IPS-15b (cell line): ENCODE results near the gene CACNA2D2.

Source experiments
- H3K27me3 ChIP-seq: one replicate; pipeline ENCODE4 v1.6.1; 2013; ENCODE audit warnings: low read length; ENCODE audit not compliant: control insufficient read depth, insufficient read depth
- H3K36me3 ChIP-seq: one replicate; pipeline ENCODE4 v1.6.1; 2013; ENCODE audit warnings: low read length; ENCODE audit not compliant: control insufficient read depth, insufficient read depth
- H3K4me1 ChIP-seq: one replicate; pipeline ENCODE4 v1.6.1; 2013; ENCODE audit warnings: mild to moderate bottlenecking, low read length; ENCODE audit not compliant: control insufficient read depth, insufficient read depth
- H3K4me3 ChIP-seq: one replicate; pipeline ENCODE4 v1.5.1; 2013; ENCODE audit warnings: low read depth, low read length
- H3K9ac ChIP-seq: one replicate; pipeline ENCODE4 v1.6.1; 2013; ENCODE audit warnings: low read depth, mild to moderate bottlenecking, low read length
- H3K9me3 ChIP-seq: one replicate; pipeline ENCODE4 v1.6.1; 2013; ENCODE audit warnings: mild to moderate bottlenecking, low read length; ENCODE audit not compliant: control insufficient read depth, insufficient read depth

Gene CACNA2D2

DNA sequence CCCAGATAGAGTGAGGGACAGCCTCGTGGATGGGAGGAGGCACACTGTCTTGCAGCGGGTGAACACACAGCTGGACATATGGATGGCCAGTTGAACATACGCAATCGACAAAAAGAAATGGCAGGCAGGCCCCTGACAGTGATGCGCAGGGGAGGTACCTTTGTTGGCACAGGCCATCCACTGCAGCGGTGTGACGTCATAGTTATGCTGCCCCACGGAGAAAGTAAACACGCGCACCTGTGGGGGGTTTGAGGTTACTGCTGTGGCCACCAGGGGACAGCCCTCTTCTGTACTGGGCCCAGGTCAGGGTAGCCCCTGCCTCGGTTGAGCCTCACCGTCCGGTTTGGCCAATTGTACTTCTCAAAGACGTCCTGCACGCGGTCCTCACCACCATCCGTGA, 124.7 kb downstream of the CACNA2D2 start:
- Histone ChIP-seq H3K27me3 (no peaks in the 10 kb centered on the region), H3K9ac (no peak overlapping the region), H3K36me3 (peaks cover 5% of the 10 kb centered on the region), H3K9me3 (no peaks in the 10 kb centered on the region), H3K4me1 (peaks cover 2% of the 10 kb centered on the region), H3K4me3 (no peak overlapping the region)

DNA sequence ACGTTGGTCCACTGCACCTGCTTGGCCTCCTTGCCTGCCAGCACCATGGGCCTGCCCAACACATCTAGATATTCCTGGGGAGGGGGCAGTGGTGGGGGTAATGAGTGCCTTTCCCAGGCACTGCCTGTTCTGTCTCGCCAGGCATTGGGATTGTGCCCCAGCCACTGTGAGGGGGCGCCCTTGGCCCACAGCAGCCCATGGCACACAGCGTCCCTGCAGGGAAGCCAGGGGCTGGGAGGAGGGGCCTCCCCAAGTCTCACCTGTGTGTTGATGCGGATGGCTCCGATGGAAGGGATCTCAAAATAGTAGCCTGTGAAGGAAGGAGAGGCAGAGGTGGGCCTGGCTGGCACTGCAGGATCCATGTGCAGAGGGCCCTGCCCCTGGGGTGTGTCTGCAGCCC, 125.4 kb downstream of the CACNA2D2 start:
- H3K9me3 ChIP-seq: no peaks in the 10 kb centered on the region
- H3K4me1 ChIP-seq: peaks cover 2% of the 10 kb centered on the region
- no peak overlapping the region for H3K9ac ChIP-seq
- H3K4me3 ChIP-seq: no peak overlapping the region
- no peaks in the 10 kb centered on the region for H3K27me3 ChIP-seq
- peaks cover 5% of the 10 kb centered on the region for H3K36me3 ChIP-seq

DNA sequence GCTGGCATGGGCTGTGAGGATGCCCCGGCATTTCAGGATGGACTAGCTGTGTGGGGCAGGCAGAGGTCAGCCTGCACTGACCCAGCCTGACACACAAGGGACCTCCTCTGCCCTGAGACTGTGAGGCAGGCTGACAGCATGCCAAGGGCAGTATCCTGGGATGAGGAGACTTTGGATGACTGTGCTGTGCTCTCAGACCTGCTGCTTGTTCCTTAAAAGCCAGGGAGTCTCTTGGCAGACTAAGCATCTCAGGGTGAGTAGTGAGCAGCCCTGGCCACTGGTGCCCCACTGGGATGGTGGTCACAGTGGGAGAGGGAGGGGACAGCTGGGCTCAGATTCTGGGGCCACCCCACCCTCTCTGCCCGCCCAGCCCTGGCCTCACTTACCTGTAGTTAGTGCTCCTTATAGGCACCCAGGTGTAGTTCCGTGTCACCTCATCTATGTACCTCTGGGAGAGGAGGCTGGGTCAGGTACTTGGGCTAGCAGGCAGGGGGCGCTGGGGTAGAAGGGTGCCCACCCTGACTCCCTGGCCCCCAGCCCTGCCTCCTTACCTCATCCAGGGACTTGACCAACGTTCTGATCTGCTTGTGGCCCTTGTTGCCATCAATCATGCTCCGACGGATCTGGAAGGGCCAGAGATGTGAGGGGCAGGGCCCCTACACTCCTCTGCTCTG, 128.0 kb downstream of the CACNA2D2 start:
- H3K27me3 ChIP-seq: no peaks in the 10 kb centered on the region
- H3K36me3 ChIP-seq: peaks cover 5% of the 10 kb centered on the region
- no peak overlapping the region for H3K9ac ChIP-seq
- no peak overlapping the region for H3K4me3 ChIP-seq
- H3K4me1 ChIP-seq: peaks cover 2% of the 10 kb centered on the region
- no peaks in the 10 kb centered on the region for H3K9me3 ChIP-seq

DNA sequence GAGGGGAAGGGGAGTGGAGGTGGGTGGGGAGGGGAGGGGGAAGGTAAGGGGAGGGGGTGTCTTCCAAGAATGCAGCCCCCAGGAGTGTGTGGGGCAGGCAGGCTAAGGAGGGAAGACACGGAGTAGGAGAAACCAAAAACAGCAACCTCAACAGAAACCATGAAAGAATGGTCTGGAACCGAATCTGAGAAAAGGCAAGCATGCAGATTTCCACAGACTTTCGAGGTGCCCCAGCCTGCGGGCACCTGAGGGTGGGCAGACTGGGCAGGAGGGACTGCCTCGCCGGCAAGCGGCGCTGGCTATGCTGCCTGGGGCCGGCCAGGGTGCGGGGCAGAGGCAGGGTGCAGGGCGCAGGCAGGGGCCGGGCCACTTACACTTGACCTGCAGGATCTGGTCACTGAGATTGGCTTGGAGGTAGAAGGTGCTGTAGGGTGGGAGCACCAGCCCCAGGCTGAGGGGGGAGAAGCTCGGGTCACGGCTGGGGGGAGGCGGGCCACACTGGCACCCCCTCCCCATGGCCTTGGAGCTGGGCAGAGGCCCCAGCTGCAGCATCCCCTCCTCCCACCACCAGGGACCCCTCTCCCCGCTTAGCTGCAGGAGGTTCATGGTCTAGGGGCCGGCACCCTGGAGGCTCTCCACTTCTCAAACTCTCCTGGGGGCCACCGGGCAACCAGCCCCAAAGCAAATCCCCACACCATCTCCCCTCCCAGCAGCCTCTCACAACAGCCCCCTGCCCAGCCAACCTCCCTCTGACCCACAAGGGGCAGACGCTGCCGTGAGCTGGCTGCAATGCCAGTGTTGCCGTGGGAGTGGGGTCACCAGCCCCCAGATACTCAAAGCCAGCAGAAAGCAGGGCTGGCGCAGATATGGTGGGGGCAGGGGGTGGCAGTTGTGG, 128.8 kb downstream of the CACNA2D2 start:
- no peak overlapping the region for H3K9ac ChIP-seq
- H3K36me3 ChIP-seq: peaks cover 5% of the 10 kb centered on the region
- peaks cover 2% of the 10 kb centered on the region for H3K4me1 ChIP-seq
- H3K4me3 ChIP-seq: no peak overlapping the region
- no peaks in the 10 kb centered on the region for H3K9me3 ChIP-seq
- H3K27me3 ChIP-seq: no peaks in the 10 kb centered on the region

DNA sequence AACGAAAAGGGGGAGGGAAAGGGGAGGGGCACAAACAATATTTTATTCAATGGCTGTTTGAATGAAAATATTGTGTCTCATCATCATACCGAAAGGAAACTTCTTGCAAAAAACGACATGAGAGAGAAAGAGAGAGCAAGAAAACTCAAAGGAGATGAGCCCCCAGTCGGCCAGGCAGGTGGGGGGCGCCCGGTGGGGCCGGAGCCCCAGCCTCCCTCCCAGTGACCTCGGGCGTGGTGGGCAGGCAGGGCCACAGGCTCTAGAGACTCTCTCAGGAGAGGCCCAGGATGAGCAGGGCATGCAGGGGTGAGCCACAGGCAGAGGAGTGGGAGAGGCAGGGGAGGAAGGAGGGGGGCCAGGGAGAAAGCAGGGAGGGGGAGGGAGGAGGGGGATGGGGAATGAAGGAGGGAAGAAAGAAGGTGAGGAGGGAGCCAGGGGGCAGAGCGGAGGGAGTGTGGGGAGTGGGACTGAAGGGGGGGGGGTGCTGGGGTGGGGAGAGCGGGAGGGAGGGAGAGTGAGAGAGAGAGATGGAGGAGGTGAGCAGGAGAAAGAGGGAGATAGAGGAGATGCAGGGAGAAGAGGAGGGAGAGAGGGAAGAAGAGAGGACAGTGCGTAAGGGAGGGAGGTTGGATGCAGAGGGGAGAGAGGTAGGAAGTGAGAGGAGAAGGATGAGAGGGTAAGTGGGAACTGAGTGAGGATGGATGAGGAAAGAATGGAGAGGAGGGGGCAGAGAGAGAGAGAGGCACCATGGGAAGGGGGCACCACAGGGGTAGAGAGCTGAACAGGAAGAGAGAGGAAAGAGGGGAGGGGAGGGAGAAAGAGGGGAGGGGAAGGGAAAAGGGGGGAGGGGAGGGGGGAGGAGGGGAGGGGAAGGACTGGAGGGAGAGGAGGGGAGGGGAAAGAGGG, 130.0 kb downstream of the CACNA2D2 start:
- H3K27me3 ChIP-seq: no peaks in the 10 kb centered on the region
- peaks cover 5% of the 10 kb centered on the region for H3K36me3 ChIP-seq
- peaks cover 2% of the 10 kb centered on the region for H3K4me1 ChIP-seq
- no peaks in the 10 kb centered on the region for H3K9me3 ChIP-seq
- no peak overlapping the region for H3K4me3 ChIP-seq
- no peak overlapping the region for H3K9ac ChIP-seq

DNA sequence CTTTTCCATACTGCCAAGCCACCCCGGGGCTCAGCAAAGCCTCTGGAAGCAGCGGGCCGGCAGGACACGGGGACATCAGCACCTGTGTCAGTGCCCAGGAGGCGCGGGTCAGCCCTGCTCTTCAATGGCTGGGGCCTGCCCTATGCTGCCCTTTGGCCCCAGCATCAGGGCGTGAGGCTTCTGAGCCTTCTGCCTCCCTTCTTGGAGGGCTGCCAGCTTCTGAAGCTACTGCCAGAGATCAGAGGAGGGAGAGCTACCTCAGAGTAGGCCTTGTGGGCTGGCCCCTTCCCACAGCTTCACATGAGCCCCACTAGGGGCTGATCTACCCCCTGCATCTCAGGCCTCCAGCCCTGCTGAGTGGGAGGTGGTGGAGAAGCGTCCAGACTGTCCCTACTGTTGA, 131.1 kb downstream of the CACNA2D2 start:
- Histone ChIP-seq H3K4me3 (no peak overlapping the region), H3K9ac (no peak overlapping the region), H3K36me3 (peaks cover 5% of the 10 kb centered on the region), H3K27me3 (no peaks in the 10 kb centered on the region), H3K4me1 (peaks cover 2% of the 10 kb centered on the region), H3K9me3 (no peaks in the 10 kb centered on the region)

DNA sequence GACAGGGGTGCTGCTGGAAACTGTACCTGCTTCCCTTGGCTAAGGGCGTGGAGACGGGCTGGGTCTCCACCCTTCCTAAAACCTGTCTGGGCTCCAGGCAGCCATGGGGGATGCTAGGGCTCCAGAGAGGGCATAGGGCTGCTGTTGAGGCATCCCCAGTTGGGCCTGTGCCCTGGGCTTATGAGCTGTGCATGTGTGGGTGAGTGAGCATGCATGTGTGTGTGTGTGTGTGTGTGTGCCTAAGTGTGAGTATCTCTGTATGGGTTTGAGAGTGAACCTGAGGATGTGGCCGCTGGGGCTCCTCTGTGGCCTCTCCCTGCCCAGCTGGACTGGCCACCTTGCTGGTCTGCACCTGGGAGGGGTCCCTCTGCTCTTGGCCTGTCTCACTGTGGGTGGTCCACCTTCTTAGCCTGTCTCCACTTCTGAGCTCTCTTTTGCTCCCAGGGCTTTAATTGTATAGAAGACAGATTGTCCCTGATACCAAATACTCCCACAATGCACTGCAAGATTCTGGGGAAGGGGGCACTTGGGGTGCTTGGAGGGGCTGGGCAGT, 132.2 kb downstream of the CACNA2D2 start:
- Histone ChIP-seq H3K4me3 (no peak overlapping the region), H3K4me1 (peaks cover 2% of the 10 kb centered on the region), H3K27me3 (peaks cover under 1% of the 10 kb centered on the region), H3K9ac (no peak overlapping the region), H3K9me3 (no peaks in the 10 kb centered on the region), H3K36me3 (peaks cover 7% of the 10 kb centered on the region)

DNA sequence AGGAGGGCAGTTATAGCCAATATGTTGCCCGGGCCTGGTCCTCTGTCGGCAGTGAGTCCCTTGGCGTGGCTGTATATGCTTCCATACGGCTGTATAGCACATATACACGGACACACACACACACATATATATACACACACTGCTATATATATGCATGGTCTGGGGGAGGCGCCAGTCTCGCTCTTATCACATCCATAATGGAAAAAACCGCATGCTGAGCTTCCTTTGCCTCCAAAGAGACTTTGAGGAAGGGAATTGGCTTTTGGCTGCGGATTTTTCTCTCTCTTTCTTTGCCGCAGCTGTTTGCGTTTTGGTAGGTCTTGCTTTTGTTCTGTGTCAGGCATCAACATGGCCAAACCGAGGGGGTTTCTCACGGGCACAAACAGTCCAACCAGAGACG, 132.8 kb downstream of the CACNA2D2 start:
- H3K9ac ChIP-seq: no peak overlapping the region
- peaks cover 2% of the 10 kb centered on the region for H3K4me1 ChIP-seq

DNA sequence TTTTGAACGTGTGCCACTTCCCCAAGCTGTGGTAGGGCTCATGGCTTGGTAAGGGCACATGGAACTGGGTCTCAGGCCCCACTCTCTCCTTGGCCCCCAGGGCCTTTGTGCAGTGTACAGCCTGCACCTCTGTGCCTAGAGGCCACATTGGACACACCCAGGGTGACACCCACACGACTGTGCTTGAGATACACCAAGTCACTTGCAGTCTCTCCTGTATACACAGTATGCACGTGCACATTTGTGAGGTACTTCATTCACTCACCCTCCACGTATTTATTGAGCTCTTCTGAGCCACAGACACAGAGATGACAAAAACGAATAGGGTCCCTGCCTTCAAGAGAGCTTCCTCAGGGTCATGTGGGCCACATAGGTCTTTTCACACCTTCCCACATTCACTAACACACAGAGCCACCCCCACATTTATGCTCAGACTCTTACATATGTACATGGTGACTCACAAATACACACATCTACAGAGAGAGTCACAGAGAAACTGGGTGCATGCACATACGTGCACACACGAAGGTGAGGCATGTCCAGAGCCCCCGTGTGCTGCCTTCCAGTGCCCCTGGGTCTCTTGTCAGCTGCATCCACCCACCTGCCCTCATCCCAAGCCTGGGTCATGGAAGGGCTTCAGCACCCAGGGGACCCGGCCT, 134.3 kb downstream of the CACNA2D2 start:
- H3K9ac ChIP-seq: no peak overlapping the region
- no peak overlapping the region for H3K4me3 ChIP-seq
- H3K36me3 ChIP-seq: peaks cover 3% of the 10 kb centered on the region
- H3K27me3 ChIP-seq: peaks cover 6% of the 10 kb centered on the region
- no peaks in the 10 kb centered on the region for H3K4me1 ChIP-seq
- H3K9me3 ChIP-seq: no peaks in the 10 kb centered on the region

More for the DNA sequence above, 132.8 kb downstream of the CACNA2D2 start:
- peaks cover 7% of the 10 kb centered on the region for H3K36me3 ChIP-seq
- peaks cover 6% of the 10 kb centered on the region for H3K27me3 ChIP-seq
- H3K9me3 ChIP-seq: no peaks in the 10 kb centered on the region
- no peak overlapping the region for H3K4me3 ChIP-seq

DNA sequence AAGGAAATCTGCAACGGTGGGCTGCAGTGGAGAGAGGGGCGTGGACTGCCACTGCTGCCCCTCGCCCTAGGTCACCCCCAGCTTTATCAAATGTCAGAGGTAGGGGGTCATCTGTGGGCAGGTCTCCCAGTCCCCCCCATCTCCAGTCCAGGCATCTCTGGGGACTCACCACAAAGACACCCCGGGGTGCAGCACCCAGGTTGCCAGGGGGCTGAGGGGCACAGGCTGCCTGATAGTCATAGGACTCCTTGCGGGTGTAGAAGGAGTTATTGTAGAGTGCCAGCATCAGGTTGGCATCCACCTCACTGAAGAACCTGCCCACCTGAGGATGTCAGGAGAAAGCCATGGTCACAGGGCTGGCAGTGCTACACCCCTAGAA, 137.6 kb downstream of the CACNA2D2 start:
- peaks cover 3% of the 10 kb centered on the region for H3K36me3 ChIP-seq
- peaks cover 17% of the 10 kb centered on the region for H3K27me3 ChIP-seq
- peak overlapping the region; percentile 75 for H3K4me3 ChIP-seq
- no peaks in the 10 kb centered on the region for H3K9me3 ChIP-seq
- no peak overlapping the region for H3K9ac ChIP-seq
- no peaks in the 10 kb centered on the region for H3K4me1 ChIP-seq
